ENCODE results near the gene NAGLU. TPM values are rescaled to one million over a fixed set of nuclear protein-coding genes. Genes with fewer than 3 reads are reported as not detected.
"Not testable (repeated sequence)": the region's sequence is repeated elsewhere in the genome, so short reads cannot be mapped to it uniquely, and the experiment has no call there.

The NAGLU gene
- total RNA-seq, 2 donors from 2014 or later = 19.6 to 22.1 TPM

DNA sequence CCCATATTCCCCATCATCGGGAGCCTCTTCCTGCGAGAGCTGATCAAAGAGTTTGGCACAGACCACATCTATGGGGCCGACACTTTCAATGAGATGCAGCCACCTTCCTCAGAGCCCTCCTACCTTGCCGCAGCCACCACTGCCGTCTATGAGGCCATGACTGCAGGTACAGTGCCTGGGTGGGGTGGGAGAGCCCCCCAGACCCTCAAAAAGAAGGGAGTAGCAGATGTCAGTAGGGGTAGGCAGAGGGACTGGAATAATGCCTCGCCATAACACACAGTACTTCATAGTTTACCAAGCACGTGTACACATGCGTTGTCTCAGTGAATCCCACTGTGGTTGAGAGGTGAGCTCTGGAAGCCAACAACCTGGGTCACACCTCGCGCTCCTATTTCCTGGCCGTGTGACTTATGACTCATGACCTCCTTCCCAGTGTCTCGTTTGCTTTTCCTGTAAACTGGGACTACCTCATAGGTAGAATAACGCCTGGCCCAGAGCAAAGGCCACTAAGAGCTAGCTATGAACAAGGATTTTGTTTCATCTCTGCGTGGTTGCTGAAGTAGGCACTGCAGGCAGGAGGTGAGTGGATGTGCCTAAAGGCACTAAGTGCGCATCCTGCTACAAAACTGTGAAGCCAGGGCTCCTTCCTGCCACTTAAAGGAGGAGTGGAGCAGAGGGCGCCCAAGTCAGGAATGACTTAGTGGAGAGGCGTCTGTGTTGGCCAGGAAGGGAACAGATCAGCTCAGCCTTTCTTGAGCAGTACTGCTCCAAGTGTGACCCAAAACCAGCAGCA is 5.2 kb downstream of the NAGLU start:
- H3K27me3 ChIP-seq = no peaks in the 10 kb centered on the region
- peaks cover 0 to 11% of the 10 kb centered on the region in 2 donors for H3K4me1 ChIP-seq
- TF ChIP-seq, protein P1, sequence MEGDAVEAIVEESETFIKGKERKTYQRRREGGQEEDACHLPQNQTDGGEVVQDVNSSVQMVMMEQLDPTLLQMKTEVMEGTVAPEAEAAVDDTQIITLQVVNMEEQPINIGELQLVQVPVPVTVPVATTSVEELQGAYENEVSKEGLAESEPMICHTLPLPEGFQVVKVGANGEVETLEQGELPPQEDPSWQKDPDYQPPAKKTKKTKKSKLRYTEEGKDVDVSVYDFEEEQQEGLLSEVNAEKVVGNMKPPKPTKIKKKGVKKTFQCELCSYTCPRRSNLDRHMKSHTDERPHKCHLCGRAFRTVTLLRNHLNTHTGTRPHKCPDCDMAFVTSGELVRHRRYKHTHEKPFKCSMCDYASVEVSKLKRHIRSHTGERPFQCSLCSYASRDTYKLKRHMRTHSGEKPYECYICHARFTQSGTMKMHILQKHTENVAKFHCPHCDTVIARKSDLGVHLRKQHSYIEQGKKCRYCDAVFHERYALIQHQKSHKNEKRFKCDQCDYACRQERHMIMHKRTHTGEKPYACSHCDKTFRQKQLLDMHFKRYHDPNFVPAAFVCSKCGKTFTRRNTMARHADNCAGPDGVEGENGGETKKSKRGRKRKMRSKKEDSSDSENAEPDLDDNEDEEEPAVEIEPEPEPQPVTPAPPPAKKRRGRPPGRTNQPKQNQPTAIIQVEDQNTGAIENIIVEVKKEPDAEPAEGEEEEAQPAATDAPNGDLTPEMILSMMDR (IDR thresholded peaks at IDR 0.05) = no peak
- peaks cover 40% of the 10 kb centered on the region for H3K36me3 ChIP-seq
- no peak overlapping the region for H3K27ac ChIP-seq
- no peak overlapping the region for H3K4me3 ChIP-seq
- no peak for DNase-seq (ENCODE audit: low spot score)
- H3K9me3 ChIP-seq = no peaks in the 10 kb centered on the region

DNA sequence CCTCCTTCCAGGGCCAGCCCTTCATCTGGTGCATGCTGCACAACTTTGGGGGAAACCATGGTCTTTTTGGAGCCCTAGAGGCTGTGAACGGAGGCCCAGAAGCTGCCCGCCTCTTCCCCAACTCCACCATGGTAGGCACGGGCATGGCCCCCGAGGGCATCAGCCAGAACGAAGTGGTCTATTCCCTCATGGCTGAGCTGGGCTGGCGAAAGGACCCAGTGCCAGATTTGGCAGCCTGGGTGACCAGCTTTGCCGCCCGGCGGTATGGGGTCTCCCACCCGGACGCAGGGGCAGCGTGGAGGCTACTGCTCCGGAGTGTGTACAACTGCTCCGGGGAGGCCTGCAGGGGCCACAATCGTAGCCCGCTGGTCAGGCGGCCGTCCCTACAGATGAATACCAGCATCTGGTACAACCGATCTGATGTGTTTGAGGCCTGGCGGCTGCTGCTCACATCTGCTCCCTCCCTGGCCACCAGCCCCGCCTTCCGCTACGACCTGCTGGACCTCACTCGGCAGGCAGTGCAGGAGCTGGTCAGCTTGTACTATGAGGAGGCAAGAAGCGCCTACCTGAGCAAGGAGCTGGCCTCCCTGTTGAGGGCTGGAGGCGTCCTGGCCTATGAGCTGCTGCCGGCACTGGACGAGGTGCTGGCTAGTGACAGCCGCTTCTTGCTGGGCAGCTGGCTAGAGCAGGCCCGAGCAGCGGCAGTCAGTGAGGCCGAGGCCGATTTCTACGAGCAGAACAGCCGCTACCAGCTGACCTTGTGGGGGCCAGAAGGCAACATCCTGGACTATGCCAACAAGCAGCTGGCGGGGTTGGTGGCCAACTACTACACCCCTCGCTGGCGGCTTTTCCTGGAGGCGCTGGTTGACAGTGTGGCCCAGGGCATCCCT is 7.4 kb downstream of the NAGLU start:
- Histone ChIP-seq H3K4me1 (peaks cover 0 to 12% of the 10 kb centered on the region in 2 donors), H3K36me3 (peaks cover 36% of the 10 kb centered on the region), H3K27me3 (no peaks in the 10 kb centered on the region), H3K27ac (no peak overlapping the region), H3K4me3 (no peak overlapping the region), H3K9me3 (no peaks in the 10 kb centered on the region)
- TF ChIP-seq, protein P1 (IDR thresholded peaks at IDR 0.05) = no peak
- no peak for DNase-seq (ENCODE audit: low spot score)

DNA sequence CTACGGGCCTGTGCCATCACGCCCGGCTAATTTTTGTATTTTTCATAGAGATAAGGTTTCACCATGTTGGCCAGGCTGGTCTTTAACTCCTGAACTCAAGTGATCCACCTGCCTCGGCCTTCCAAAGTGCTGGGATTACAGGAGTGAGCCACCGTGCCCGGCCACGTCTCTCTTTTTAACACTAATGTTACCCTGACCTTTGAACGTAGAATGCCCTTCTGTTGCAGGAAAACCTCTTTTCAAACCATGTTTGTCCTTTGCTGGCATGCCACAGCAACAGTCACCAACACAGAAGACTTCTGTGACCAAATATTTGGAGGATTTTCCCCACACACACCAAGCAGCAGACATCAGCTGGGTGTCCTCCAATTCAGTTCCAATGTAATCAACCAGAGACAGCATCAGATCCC is 8.8 kb downstream of the NAGLU start:
- no peak for DNase-seq (ENCODE audit: low spot score)
- Histone ChIP-seq H3K4me3 (no peak overlapping the region), H3K27me3 (no peaks in the 10 kb centered on the region), H3K27ac (no peak overlapping the region), H3K9me3 (no peaks in the 10 kb centered on the region), H3K36me3 (peaks cover 22% of the 10 kb centered on the region), H3K4me1 (peaks cover 0 to 16% of the 10 kb centered on the region in 2 donors)
- TF ChIP-seq, protein P1 (IDR thresholded peaks at IDR 0.05) = no peak

DNA sequence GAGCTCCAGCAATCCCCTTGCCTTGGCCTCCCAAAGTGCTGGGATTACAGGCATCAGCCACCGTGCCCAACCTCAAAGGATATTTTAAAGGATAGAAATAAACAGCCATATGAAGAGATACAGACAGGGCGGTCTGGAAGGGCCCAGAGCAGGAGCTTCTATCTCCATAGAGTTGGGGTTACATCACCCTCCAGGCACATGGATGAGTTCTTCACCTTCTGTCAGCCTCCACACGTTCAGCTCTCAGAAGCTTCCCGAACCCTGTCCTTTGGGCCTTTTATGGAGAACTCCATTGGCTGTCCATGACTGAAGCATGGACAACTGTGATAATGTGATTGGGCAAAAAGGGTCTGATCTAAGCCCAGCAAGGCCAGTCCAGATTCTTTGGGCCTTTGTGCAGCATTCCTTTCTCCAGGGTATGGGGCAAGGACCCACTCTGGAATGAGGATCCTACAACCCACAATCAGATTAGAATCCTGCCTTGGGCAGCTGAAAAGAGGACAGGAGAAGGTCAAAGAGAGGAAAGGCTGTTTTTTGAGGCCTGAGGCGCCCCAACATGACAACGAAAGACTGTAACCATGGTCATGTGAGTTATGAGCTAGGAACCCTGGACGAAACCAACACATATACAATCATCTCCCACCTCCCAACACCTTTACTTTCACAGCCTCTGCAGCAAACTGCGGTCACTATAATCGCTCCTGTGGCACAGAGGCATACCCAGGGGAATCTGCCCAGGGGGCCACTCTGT is 9.9 kb downstream of the NAGLU start:
- not testable (repeated sequence) for H3K9me3 ChIP-seq; DNase-seq (ENCODE audit: low spot score); H3K4me3 ChIP-seq; H3K27me3 ChIP-seq; H3K27ac ChIP-seq
- Histone ChIP-seq H3K36me3 (peaks cover 14% of the 10 kb centered on the region), H3K4me1 (peaks cover 0 to 16% of the 10 kb centered on the region in 2 donors)

DNA sequence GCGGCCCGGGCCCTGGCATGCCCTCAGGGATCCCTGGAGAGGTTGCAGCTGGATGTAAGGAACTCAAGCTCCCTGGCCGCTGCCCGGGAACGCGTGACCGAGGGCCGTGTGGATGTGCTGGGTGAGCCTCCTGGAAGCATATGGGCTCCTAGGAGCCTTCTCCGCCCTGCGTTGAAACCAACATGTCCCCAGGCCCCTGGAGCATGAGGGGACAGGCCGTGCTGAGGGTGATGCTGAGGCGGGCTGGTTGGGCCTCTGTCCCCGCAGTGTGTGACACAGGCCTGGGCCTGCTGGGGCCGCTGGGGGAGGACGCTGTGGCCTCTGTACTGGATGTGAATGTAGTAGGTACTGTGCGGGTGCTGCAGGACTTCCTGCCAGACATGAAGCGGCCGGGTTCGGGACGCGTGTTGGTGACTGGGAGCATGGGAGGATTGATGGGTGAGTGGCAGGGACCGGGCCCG is 11.0 kb downstream of the NAGLU start:
- Histone ChIP-seq H3K27ac (no peak overlapping the region), H3K4me3 (no peak overlapping the region), H3K9me3 (no peaks in the 10 kb centered on the region), H3K4me1 (peaks cover 0 to 16% of the 10 kb centered on the region in 2 donors), H3K36me3 (peaks cover 8% of the 10 kb centered on the region), H3K27me3 (no peaks in the 10 kb centered on the region)
- DNase-seq (ENCODE audit: low spot score) = no peak
- TF ChIP-seq, protein P1 (IDR thresholded peaks at IDR 0.05) = no peak

All from right atrium auricular region (tissue), 2 donors.